HL-60 (cell line): ENCODE data around the gene FGA.
"Not testable (repeated sequence)": the region's sequence is repeated elsewhere in the genome, so short reads cannot be mapped to it uniquely, and the experiment has no call there.

ENCODE experiments used
- DNase-seq, 2 experiments: peaks; one replicate each; pipeline ENCODE4 v3.0.0-alpha.2; 2010 to 2020; ENCODE audit warnings: low read depth in 1 of 2, low spot score in 1 of 2
- H3K27ac ChIP-seq: fragments of 250-450 bp; sonication (Bioruptor Pico); replicated peaks from 2 replicates; pipeline ENCODE4 v1.5.1; 2020; ENCODE audit warnings: mild to moderate bottlenecking, moderate library complexity
- H3K27me3 ChIP-seq: fragments of 250-450 bp; sonication (Bioruptor Pico); 2 replicates; pipeline ENCODE4 v1.5.1; 2021; ENCODE audit warnings: mild to moderate bottlenecking, moderate library complexity; ENCODE audit not compliant: insufficient read depth, poor library complexity, severe bottlenecking
- H3K4me3 ChIP-seq: replicated peaks from 2 replicates; pipeline ENCODE4 v1.5.1; 2011; ENCODE audit warnings: mild to moderate bottlenecking, control low read depth, low read length; ENCODE audit not compliant: insufficient read depth
- GABPA ChIP-seq: IDR thresholded peaks from 2 replicates; pipeline ENCODE4 v1.6.1; 2012; ENCODE audit warnings: low read depth
- POLR2AphosphoS5 ChIP-seq: IDR thresholded peaks from 2 replicates; pipeline ENCODE4 v1.6.1; 2012; ENCODE audit warnings: low read depth
- REST ChIP-seq: IDR thresholded peaks from 2 replicates; pipeline ENCODE4 v1.6.1; 2012; ENCODE audit warnings: low read depth; ENCODE audit not compliant: insufficient replicate concordance
- SPI1 ChIP-seq: IDR thresholded peaks from 2 replicates; pipeline ENCODE4 v1.6.1; 2012; ENCODE audit warnings: low read depth, mild to moderate bottlenecking, borderline replicate concordance
- TF ChIP-seq, protein P1 (sequence below): IDR thresholded peaks from one replicate; pipeline ENCODE4 v1.5.1; 2011; ENCODE audit warnings: low read length, control low read depth, inconsistent platforms; ENCODE audit not compliant: insufficient read depth

Gene FGA

GRCh38 chr4:154602404-154603020 is 12.0 kb upstream of the FGA start:
- Histone ChIP-seq H3K27ac (no peak overlapping the region), H3K4me3 (no peak overlapping the region), H3K27me3 (no peaks in the 10 kb centered on the region)
- TF ChIP-seq, protein P1, sequence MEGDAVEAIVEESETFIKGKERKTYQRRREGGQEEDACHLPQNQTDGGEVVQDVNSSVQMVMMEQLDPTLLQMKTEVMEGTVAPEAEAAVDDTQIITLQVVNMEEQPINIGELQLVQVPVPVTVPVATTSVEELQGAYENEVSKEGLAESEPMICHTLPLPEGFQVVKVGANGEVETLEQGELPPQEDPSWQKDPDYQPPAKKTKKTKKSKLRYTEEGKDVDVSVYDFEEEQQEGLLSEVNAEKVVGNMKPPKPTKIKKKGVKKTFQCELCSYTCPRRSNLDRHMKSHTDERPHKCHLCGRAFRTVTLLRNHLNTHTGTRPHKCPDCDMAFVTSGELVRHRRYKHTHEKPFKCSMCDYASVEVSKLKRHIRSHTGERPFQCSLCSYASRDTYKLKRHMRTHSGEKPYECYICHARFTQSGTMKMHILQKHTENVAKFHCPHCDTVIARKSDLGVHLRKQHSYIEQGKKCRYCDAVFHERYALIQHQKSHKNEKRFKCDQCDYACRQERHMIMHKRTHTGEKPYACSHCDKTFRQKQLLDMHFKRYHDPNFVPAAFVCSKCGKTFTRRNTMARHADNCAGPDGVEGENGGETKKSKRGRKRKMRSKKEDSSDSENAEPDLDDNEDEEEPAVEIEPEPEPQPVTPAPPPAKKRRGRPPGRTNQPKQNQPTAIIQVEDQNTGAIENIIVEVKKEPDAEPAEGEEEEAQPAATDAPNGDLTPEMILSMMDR: no peak
- TF ChIP-seq POLR2AphosphoS5 (no peak), REST (no peak), GABPA (no peak)
- DNase-seq: no peak

- no peak for DNase-seq
- no peak overlapping the region for H3K4me3 ChIP-seq
- TF ChIP-seq REST (no peak), GABPA (no peak), POLR2AphosphoS5 (no peak), SPI1 (no peak)
- TF ChIP-seq, protein P1: no peak
- H3K27ac ChIP-seq: no peak overlapping the region
- no peaks in the 10 kb centered on the region for H3K27me3 ChIP-seq
Measured at GRCh38 chr4:154597798-154598774, 7.5 kb upstream of the FGA start.

- DNase-seq, H3K4me3 ChIP-seq, H3K27ac ChIP-seq, H3K27me3 ChIP-seq: not testable (repeated sequence)
Measured at GRCh38 chr4:154597281-154597680, 6.7 kb upstream of the FGA start.

- no peak overlapping the region for H3K4me3 ChIP-seq
- H3K27me3 ChIP-seq: no peaks in the 10 kb centered on the region
- no peak overlapping the region for H3K27ac ChIP-seq
- TF ChIP-seq GABPA (no peak), REST (no peak), SPI1 (no peak), POLR2AphosphoS5 (no peak)
- TF ChIP-seq, protein P1: no peak
- DNase-seq: no peak
Measured at GRCh38 chr4:154595807-154596206, 5.3 kb upstream of the FGA start.

DNA sequence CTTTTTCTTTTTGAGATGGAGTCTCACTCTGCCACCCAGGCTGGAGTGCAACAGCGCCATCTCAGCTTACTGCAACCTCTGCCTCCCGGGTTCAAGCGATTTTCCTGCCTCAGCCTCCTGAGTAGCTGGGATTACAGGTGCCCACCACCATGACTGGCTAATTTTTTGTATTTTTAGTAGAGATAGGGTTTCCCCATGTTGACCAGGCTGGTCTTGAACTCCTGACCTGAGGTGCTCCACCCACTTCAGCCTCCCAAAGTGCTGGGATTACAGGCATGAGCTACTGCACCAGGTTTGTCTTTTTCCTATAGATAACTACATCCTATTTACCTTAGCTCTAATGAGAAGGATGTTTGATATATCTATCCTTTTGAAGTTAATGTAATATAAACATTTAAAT is 3.8 kb upstream of the FGA start:
- H3K27me3 ChIP-seq, H3K4me3 ChIP-seq, H3K27ac ChIP-seq, DNase-seq: not testable (repeated sequence)
